GM18873 (cell line): ENCODE measurements around the gene FAM9C.
"Not testable (repeated sequence)": the region's sequence is repeated elsewhere in the genome, so short reads cannot be mapped to it uniquely, and the experiment has no call there.

ENCODE experiments used
- ATAC-seq: cut with Tn5 transposase; IDR thresholded peaks from one replicate; pipeline ENCODE4 v1.9.1; 2021; ENCODE audit warnings: mild to moderate bottlenecking, moderate library complexity, moderate number of reproducible peaks; ENCODE audit not compliant: unreplicated experiment, low FRiP score

FAM9C gene

GRCh38 chrX:13077168-13077567 is 32.7 kb upstream of the FAM9C start:
- ATAC-seq = no peak

- peak; percentile 44 for ATAC-seq
These were observed 31.9 kb upstream of the FAM9C start for GRCh38 chrX:13076176-13076961.

- peak; percentile 70 for ATAC-seq
These were observed 30.2 kb upstream of the FAM9C start for GRCh38 chrX:13074297-13075262.

- no peak for ATAC-seq
These were observed 25.5 kb upstream of the FAM9C start for GRCh38 chrX:13069771-13070416.

GRCh38 chrX:13068651-13069050 is 24.2 kb upstream of the FAM9C start:
- ATAC-seq = no peak

GRCh38 chrX:13067773-13068172 is 23.4 kb upstream of the FAM9C start:
- no peak for ATAC-seq

- no peak for ATAC-seq
These were observed 22.0 kb upstream of the FAM9C start for GRCh38 chrX:13066391-13066790.

- ATAC-seq = no peak
These were observed 20.3 kb upstream of the FAM9C start for GRCh38 chrX:13064599-13065143.

GRCh38 chrX:13063124-13063523 is 18.7 kb upstream of the FAM9C start:
- not testable (repeated sequence) for ATAC-seq

GRCh38 chrX:13062331-13062730 is 17.9 kb upstream of the FAM9C start:
- ATAC-seq = not testable (repeated sequence)

GRCh38 chrX:13061215-13061708 is 16.8 kb upstream of the FAM9C start:
- not testable (repeated sequence) for ATAC-seq

GRCh38 chrX:13059637-13060499 is 15.4 kb upstream of the FAM9C start:
- no peak for ATAC-seq

- ATAC-seq = no peak
These were observed 11.1 kb upstream of the FAM9C start for GRCh38 chrX:13055486-13055885.

- no peak for ATAC-seq
These were observed 8.8 kb upstream of the FAM9C start for GRCh38 chrX:13053171-13053570.

GRCh38 chrX:13051529-13052172 is 7.2 kb upstream of the FAM9C start:
- peak; percentile 61 for ATAC-seq

- no peak for ATAC-seq
These were observed 6.7 kb upstream of the FAM9C start for GRCh38 chrX:13051167-13051528.

- ATAC-seq = no peak
These were observed 5.7 kb upstream of the FAM9C start for GRCh38 chrX:13050151-13050550.

GRCh38 chrX:13048280-13048679 is 3.9 kb upstream of the FAM9C start:
- ATAC-seq = no peak

GRCh38 chrX:13047759-13048158 is 3.3 kb upstream of the FAM9C start:
- ATAC-seq = no peak
